Stimulated activated CD8-positive, alpha-beta memory T cell treated with anti-CD3 and anti-CD28 coated beads, Interleukin-7, amount 100 ng/mL, for 48 hours (primary cell): ENCODE measurements around the gene MUC7.

Experiments
- DNase-seq, 2 donors: peaks; one replicate each; pipeline ENCODE4 v3.0.0-alpha.2; 2020; ENCODE audit warnings: low read depth in 1 of 2; ENCODE audit errors: extremely low read depth in 1 of 2

Gene MUC7

GRCh38 chr4:70531981-70532380, 60.0 kb downstream of the MUC7 start:
- DNase-seq, result no peak
